Liver (tissue), 3 donors: ENCODE data around the gene VPS26A.

Experiments
- ATF3 ChIP-seq: IDR thresholded peaks from 2 replicates; pipeline ENCODE4 v1.6.1; 2016; ENCODE audit warnings: antibody characterized with exemption
- CTCF ChIP-seq: fragments of 150-350 bp; IDR thresholded peaks from 2 replicates; pipeline ENCODE4 v1.5.1; 2017; ENCODE audit warnings: improper control_type of control experiment, low read depth, low read length; ENCODE audit not compliant: missing input control
- EGR1 ChIP-seq, 2 donors: IDR thresholded peaks; 2 replicates each; pipeline ENCODE4 v1.6.1; 2016 to 2018; ENCODE audit warnings: antibody characterized with exemption in 2 of 2, low read depth in 2 of 2
- FOXA1 ChIP-seq: IDR thresholded peaks from 2 replicates; pipeline ENCODE4 v1.6.1; 2016; ENCODE audit warnings: antibody characterized with exemption
- GABPA ChIP-seq, 2 donors: IDR thresholded peaks in 1 of 2; conservative IDR thresholded peaks in 1 of 2; 2 replicates each; pipeline ENCODE4 v1.6.1; 2016; ENCODE audit warnings: antibody characterized with exemption in 2 of 2, mild to moderate bottlenecking in 1 of 2, moderate library complexity in 1 of 2
- HNF4A ChIP-seq, 2 donors: conservative IDR thresholded peaks; 2 replicates each; pipeline ENCODE4 v1.6.1; 2016; ENCODE audit warnings: antibody characterized with exemption in 2 of 2, mild to moderate bottlenecking in 2 of 2
- JUND ChIP-seq, 2 donors: IDR thresholded peaks; 2 replicates each; pipeline ENCODE4 v1.6.1; 2016; ENCODE audit warnings: antibody characterized with exemption in 2 of 2
- MAX ChIP-seq: IDR thresholded peaks from 2 replicates; pipeline ENCODE4 v1.6.1; 2016; ENCODE audit warnings: antibody characterized with exemption
- RAD21 ChIP-seq, 2 donors: IDR thresholded peaks; 2 replicates each; pipeline ENCODE4 v1.6.1; 2016; ENCODE audit warnings: antibody characterized with exemption in 2 of 2, mild to moderate bottlenecking in 2 of 2
- RXRA ChIP-seq, 2 donors: IDR thresholded peaks; 2 replicates each; pipeline ENCODE4 v1.6.1; 2017 to 2018; ENCODE audit warnings: antibody characterized with exemption in 2 of 2, mild to moderate bottlenecking in 1 of 2
- SP1 ChIP-seq: IDR thresholded peaks from 2 replicates; pipeline ENCODE4 v1.6.1; 2018; ENCODE audit warnings: antibody characterized with exemption, mild to moderate bottlenecking
- YY1 ChIP-seq: IDR thresholded peaks from 2 replicates; pipeline ENCODE4 v1.6.1; 2016; ENCODE audit warnings: antibody characterized with exemption, mild to moderate bottlenecking
- ZBTB33 ChIP-seq: IDR thresholded peaks from 2 replicates; pipeline ENCODE4 v1.6.1; 2016; ENCODE audit warnings: antibody characterized with exemption
- donor health status: healthy.
- donor health status: healthy.

GRCh38 chr10:69096045-69096444 lies 27.9 kb upstream of the VPS26A start:
- TF ChIP-seq CTCF (no peak), GABPA (IDR thresholded peaks at IDR 0.05 in 1 of 2, conservative IDR thresholded peaks at IDR 0.05 in 1 of 2) (no peak), YY1 (no peak), ATF3 (no peak), MAX (no peak), RAD21 (IDR thresholded peaks at IDR 0.05) (no peak), FOXA1 (no peak), ZBTB33 (no peak), SP1 (no peak), EGR1 (IDR thresholded peaks at IDR 0.05; ENCODE audit: low read depth in 2 of 2) (no peak), HNF4A (conservative IDR thresholded peaks at IDR 0.05) (no peak), JUND (IDR thresholded peaks at IDR 0.05) (no peak), RXRA (IDR thresholded peaks at IDR 0.05) (no peak)
